Neural progenitor cell (in vitro differentiated cells): ENCODE results near the gene DUSP23.

Source experiments
- EZH2 ChIP-seq: fragments of 200-600 bp; sonication (generic); IDR thresholded peaks from 2 replicates; pipeline ENCODE4 v1.6.1; 2017; ENCODE audit warnings: antibody characterized with exemption, mild to moderate bottlenecking, moderate library complexity
- TF ChIP-seq, protein P1 (sequence below): fragments of 200-600 bp; sonication (generic); IDR thresholded peaks from 2 replicates; pipeline ENCODE4 v1.5.1; 2017; ENCODE audit warnings: antibody characterized with exemption, mild to moderate bottlenecking

DNA sequence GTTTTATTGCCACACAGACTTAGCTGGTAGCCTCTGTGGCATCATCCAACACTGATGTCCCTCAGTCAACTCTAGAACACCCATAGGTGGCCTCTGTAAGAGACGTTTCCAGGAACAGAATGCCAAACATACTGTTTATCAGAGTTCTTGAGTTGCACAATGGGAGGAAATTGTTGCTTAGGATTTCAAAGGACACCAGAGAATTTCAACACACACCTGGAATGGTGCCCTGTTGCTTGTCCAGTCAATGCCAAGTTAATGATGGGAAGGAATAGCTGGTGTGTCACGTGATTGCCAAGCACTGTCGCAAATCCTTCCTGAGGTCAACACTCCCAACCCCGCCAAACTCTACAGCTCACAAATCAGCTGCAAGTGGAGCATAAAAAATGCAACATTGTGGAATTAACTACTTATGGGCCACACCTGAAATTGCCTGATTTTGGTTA is 28.6 kb upstream of the DUSP23 start:
- TF ChIP-seq, protein P1, sequence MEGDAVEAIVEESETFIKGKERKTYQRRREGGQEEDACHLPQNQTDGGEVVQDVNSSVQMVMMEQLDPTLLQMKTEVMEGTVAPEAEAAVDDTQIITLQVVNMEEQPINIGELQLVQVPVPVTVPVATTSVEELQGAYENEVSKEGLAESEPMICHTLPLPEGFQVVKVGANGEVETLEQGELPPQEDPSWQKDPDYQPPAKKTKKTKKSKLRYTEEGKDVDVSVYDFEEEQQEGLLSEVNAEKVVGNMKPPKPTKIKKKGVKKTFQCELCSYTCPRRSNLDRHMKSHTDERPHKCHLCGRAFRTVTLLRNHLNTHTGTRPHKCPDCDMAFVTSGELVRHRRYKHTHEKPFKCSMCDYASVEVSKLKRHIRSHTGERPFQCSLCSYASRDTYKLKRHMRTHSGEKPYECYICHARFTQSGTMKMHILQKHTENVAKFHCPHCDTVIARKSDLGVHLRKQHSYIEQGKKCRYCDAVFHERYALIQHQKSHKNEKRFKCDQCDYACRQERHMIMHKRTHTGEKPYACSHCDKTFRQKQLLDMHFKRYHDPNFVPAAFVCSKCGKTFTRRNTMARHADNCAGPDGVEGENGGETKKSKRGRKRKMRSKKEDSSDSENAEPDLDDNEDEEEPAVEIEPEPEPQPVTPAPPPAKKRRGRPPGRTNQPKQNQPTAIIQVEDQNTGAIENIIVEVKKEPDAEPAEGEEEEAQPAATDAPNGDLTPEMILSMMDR = no peak
- no peak for TF ChIP-seq EZH2
